BJ (cell line): ENCODE data around the gene VWA8. TPM values are rescaled to one million over a fixed set of nuclear protein-coding genes. Genes with fewer than 3 reads are reported as not detected.
"Not testable (repeated sequence)": the region's sequence is repeated elsewhere in the genome, so short reads cannot be mapped to it uniquely, and the experiment has no call there.

Source experiments
- CTCF ChIA-PET: fragments of 350-600 bp; formaldehyde crosslinking; extraction: SDS; loops from one replicate; lab custom pipeline; 2021; ENCODE audit warnings: antibody characterized with exemption, inconsistent platforms; lab: Yijun Ruan, JAX
- POLR2A ChIA-PET: fragments of 300-600 bp; sonication (Branson Sonifier 250); formaldehyde crosslinking; extraction: SDS; loops from one replicate; lab custom pipeline; 2021; ENCODE audit warnings: antibody characterized with exemption; lab: Charles Lee
- DNase-seq: peaks from one replicate; pipeline ENCODE4 v3.0.0-alpha.2; 2011; ENCODE audit warnings: low read depth
- H3K27me3 ChIP-seq: 2 replicates; pipeline ENCODE4 v1.6.0; 2011; ENCODE audit warnings: low read length; ENCODE audit not compliant: control insufficient read depth, insufficient read depth
- H3K36me3 ChIP-seq: 2 replicates; pipeline ENCODE4 v1.5.1; 2011; ENCODE audit warnings: low read length; ENCODE audit not compliant: control insufficient read depth, insufficient read depth
- H3K4me3 ChIP-seq: 2 replicates; pipeline ENCODE4 v1.5.1; 2011; ENCODE audit warnings: low read depth, mild to moderate bottlenecking, control low read depth, low read length
- CTCF ChIP-seq: IDR thresholded peaks from 2 replicates; pipeline ENCODE4 v1.5.1; 2011; ENCODE audit warnings: low read depth, mild to moderate bottlenecking, control low read depth, inconsistent platforms, low read length, moderate library complexity; ENCODE audit not compliant: insufficient read depth
- polyA plus RNA-seq: library from polyadenylated mRNA; depleted of rRNA; stranded (reverse); fragments of >200 nt; gene quantifications from 2 replicates; pipeline ENCODE4 v1.2.3, GENCODE V29; 2011

VWA8 gene
- polyA plus RNA-seq, 1 experiment, result 5.9 TPM

GRCh38 chr13:41960211-41960636 is 685 bp downstream of the VWA8 start:
- Histone ChIP-seq H3K27me3 (no peaks in the 10 kb centered on the region), H3K4me3 (peak overlapping the region; percentile 78), H3K36me3 (no peaks in the 10 kb centered on the region)
- no peak for DNase-seq
- ChIA-PET CTCF (interaction anchor here (0.6 to 1.6 kb wide), 2 partner anchors 81 to 181 kb away, joined by 3 to 6 read pairs; no protein-coding TSS in a partner anchor), POLR2A (no interaction called here)
- TF ChIP-seq CTCF, result no peak

- DNase-seq, result no peak
- H3K27me3 ChIP-seq, result no peaks in the 10 kb centered on the region
- POLR2A ChIA-PET, result no interaction called here
- no peak overlapping the region for H3K4me3 ChIP-seq
- no peak for TF ChIP-seq CTCF
- CTCF ChIA-PET, result no interaction called here
- no peaks in the 10 kb centered on the region for H3K36me3 ChIP-seq
Observed at GRCh38 chr13:41956272-41956671, 4.6 kb downstream of the VWA8 start.

- no peak for DNase-seq
- H3K4me3 ChIP-seq, result no peak overlapping the region
- ChIA-PET CTCF (no interaction called here), POLR2A (no interaction called here)
- H3K27me3 ChIP-seq, result no peaks in the 10 kb centered on the region
- TF ChIP-seq CTCF, result no peak
- H3K36me3 ChIP-seq, result no peaks in the 10 kb centered on the region
Observed at GRCh38 chr13:41955605-41956004, 5.3 kb downstream of the VWA8 start.

GRCh38 chr13:41954226-41954625 is 6.7 kb downstream of the VWA8 start:
- no peaks in the 10 kb centered on the region for H3K27me3 ChIP-seq
- POLR2A ChIA-PET, result no interaction called here
- DNase-seq, result no peak
- TF ChIP-seq CTCF, result no peak
- CTCF ChIA-PET, result no interaction called here
- no peaks in the 10 kb centered on the region for H3K36me3 ChIP-seq
- H3K4me3 ChIP-seq, result no peak overlapping the region

GRCh38 chr13:41952749-41953148 is 8.2 kb downstream of the VWA8 start:
- no peak for DNase-seq
- TF ChIP-seq CTCF, result no peak
- H3K27me3 ChIP-seq, result no peaks in the 10 kb centered on the region
- ChIA-PET CTCF (interaction anchor here (2.2 kb wide), 1 partner anchor 10 kb away, joined by 8 read pairs; no protein-coding TSS in a partner anchor), POLR2A (no interaction called here)
- no peak overlapping the region for H3K4me3 ChIP-seq
- no peaks in the 10 kb centered on the region for H3K36me3 ChIP-seq

- H3K27me3 ChIP-seq, H3K36me3 ChIP-seq, CTCF ChIA-PET, H3K4me3 ChIP-seq, DNase-seq: not testable (repeated sequence)
- POLR2A ChIA-PET, result interaction anchor here (0.6 kb wide), 1 partner anchor 477 kb away, joined by 3 read pairs; no protein-coding TSS in a partner anchor
Observed at GRCh38 chr13:41949104-41949503, 11.8 kb downstream of the VWA8 start.
